GM21360 (cell line): ENCODE measurements around the gene CFD.
"Not testable (repeated sequence)": the region's sequence is repeated elsewhere in the genome, so short reads cannot be mapped to it uniquely, and the experiment has no call there.

ENCODE experiments used
- ATAC-seq: cut with Tn5 transposase; IDR thresholded peaks from one replicate; pipeline ENCODE4 v1.9.1; 2021; ENCODE audit warnings: mild to moderate bottlenecking, moderate library complexity; ENCODE audit not compliant: unreplicated experiment

Gene CFD

GRCh38 chr19:852136-853013 lies 7.1 kb upstream of the CFD start, which contains the start of gene ELANE:
Gene ELANE (plus strand): TSS chr19:852303. CDS start chr19:852329, 26 bp downstream.
- no peak for ATAC-seq

DNA sequence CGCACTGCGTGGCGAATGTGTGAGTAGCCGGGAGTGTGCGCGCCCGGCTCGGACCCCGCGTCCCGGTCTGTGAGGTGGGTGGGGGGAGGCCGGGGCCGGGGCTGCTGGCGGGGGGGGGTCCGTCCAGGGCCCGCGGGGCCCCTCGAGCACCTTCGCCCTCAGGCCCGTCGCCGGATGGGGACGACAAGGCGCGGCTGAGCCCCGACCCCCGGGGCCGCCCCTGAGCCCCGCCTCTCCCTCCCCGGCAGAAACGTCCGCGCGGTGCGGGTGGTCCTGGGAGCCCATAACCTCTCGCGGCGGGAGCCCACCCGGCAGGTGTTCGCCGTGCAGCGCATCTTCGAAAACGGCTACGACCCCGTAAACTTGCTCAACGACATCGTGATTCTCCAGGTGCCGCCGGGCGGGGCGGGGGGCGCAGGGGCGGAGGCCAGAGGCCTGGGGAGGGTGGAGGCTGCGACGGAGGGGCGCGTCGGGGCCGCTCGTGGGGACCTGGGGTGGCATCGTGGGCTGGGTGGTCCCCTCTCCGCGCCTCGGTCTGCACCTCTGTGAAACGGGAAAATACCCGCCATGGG lies 6.4 kb upstream of the CFD start:
- no peak for ATAC-seq

GRCh38 chr19:853614-854220 lies 5.7 kb upstream of the CFD start:
- ATAC-seq, result not testable (repeated sequence)

- no peak for ATAC-seq
Measured at GRCh38 chr19:854549-854948, 4.9 kb upstream of the CFD start.

- no peak for ATAC-seq
Measured at GRCh38 chr19:855142-855541, 4.3 kb upstream of the CFD start.

DNA sequence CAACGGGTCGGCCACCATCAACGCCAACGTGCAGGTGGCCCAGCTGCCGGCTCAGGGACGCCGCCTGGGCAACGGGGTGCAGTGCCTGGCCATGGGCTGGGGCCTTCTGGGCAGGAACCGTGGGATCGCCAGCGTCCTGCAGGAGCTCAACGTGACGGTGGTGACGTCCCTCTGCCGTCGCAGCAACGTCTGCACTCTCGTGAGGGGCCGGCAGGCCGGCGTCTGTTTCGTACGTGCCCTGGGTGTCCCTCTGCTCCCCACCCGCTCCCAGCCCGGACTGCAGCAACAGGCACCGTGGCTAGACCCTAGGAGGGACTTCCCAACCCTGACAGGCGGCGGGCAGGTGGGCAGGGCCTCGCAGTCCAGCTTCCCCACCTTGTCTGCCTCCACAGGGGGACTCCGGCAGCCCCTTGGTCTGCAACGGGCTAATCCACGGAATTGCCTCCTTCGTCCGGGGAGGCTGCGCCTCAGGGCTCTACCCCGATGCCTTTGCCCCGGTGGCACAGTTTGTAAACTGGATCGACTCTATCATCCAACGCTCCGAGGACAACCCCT lies 3.8 kb upstream of the CFD start:
- ATAC-seq, result no peak

DNA sequence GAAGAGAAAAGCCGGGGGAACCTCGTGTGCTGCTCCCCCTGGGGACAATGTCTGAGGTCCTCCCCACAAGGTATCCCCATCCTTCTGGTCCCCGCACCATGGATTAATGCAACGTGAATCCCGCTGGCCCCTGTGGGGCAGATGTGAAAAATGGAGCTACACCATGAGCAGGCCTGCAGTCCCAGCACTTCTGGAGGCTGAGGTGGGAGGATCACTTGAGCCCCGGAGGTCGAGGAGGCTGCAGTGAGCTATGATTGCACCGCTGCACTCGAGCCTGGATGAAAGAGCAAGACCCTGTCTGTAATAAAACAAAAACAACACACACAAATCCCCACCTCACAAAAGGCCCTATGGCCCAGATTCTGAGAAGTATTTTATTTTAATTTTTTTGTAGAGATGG lies 1.2 kb upstream of the CFD start:
- ATAC-seq, result no peak

GRCh38 chr19:861141-861755 lies 1.8 kb downstream of the CFD start:
- no peak for ATAC-seq

DNA sequence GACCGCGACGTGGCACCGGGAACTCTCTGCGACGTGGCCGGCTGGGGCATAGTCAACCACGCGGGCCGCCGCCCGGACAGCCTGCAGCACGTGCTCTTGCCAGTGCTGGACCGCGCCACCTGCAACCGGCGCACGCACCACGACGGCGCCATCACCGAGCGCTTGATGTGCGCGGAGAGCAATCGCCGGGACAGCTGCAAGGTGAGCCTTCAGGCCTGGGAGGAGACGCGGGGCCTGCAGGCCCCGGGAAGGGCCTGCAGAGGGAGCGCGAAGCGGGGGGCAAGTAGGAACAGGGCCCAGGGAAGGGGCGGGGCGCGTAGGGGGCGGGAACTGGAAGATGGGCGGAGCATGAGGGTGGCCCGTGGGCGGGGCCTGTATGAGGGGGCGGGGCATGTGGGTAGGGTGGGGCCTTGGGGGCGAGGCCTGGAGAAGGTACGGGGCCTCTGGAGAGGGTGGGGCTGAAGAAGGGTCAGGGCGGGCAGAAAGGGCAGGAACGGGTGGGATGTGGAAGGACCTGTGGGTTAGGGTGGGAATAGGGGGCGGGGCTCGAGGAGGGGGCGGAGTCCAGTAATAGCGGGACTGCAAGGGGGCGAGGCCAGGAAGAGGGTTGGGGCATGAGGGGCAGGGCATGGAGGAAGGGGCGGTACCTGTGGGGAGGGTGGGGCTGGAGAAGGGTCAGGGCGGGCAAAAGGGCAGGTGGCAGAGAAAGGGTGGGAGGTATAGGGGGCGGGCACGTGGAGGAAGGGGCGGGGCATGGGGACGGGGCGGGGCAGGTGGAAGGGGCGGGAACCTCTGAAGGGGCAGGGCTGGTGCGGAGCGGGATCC lies 2.5 kb downstream of the CFD start:
- ATAC-seq, result no peak

DNA sequence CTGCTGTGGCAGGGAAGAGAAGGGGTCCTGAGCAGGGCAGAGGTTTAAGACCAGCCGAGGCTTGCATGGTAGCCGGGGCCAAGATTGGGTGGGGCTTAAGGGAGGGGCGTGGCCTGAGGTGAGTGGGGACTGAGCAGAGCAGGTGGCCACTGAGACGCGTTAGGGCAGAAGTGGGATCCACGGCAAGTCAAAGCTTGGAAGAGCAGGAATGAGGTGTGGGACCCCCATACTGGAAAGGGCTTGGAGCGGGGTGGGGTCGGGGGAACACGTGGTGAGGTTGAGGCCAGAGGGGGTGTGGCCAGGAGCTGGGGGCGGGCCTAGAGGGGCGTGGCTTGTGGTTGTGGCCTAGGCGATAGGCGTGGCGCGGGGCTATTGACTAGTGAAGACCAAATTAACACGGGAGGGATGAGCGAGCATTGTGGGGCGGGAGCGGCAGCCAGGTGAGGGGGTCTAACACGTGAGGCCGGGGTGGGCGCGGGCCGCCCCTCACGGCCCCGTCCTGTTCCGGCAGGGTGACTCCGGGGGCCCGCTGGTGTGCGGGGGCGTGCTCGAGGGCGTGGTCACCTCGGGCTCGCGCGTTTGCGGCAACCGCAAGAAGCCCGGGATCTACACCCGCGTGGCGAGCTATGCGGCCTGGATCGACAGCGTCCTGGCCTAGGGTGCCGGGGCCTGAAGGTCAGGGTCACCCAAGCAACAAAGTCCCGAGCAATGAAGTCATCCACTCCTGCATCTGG lies 3.3 kb downstream of the CFD start:
- no peak for ATAC-seq

DNA sequence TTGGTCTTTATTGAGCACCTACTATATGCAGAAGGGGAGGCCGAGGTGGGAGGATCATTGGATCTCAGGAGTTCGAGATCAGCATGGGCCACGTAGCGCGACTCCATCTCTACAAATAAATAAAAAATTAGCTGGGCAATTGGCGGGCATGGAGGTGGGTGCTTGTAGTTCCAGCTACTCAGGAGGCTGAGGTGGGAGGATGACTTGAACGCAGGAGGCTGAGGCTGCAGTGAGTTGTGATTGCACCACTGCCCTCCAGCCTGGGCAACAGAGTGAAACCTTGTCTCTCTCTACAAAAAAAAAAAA lies 3.8 kb downstream of the CFD start:
- ATAC-seq, result no peak

GRCh38 chr19:866769-867300 lies 7.4 kb downstream of the CFD start:
- ATAC-seq, result no peak

DNA sequence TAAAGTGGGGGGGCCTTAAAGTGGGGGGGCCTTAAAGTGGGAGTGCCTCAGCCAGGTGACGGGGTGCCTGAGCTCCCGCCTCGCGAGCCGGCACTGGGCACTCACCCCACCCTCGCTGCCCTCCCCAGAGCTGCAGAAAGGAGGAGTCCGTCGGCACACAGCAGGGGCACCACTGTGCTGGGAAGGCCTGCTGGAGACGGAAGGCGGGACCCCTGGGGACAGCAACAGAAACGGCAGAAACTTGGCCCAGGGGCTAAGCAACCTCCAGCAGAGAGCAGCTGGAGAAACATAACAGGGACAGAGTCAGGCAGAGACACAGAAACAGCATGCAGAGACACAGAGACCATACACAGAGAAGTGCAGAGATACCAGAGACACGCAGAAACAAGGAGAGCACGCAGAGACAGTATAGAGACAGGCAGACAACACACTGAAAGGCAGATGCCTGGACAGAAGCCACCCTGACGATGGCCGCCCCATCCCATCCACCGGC lies 7.9 kb downstream of the CFD start:
- ATAC-seq, result no peak

GRCh38 chr19:867855-868457 lies 8.5 kb downstream of the CFD start:
- no peak for ATAC-seq

GRCh38 chr19:868458-869244 lies 9.2 kb downstream of the CFD start:
- ATAC-seq, result no peak

- ATAC-seq, result no peak
Measured at GRCh38 chr19:869245-870177, 10.0 kb downstream of the CFD start.

GRCh38 chr19:870314-870713 lies 10.8 kb downstream of the CFD start:
- no peak for ATAC-seq
